Mesothelial cell of epicardium (in vitro differentiated cells): ENCODE results near the gene SRRT. TPM values are rescaled to one million over a fixed set of nuclear protein-coding genes. Genes with fewer than 3 reads are reported as not detected.

Source experiments
- DNase-seq, 2 experiments: peaks; one replicate each; pipeline ENCODE4 v3.0.0; 2021; ENCODE audit warnings: low spot score in 2 of 2; ENCODE audit not compliant: unreplicated experiment in 2 of 2
- H3K27ac Mint-ChIP-seq: 2 replicates; pipeline ENCODE4 v1.8.0; 2021; ENCODE audit warnings: mixed read lengths
- H3K27me3 Mint-ChIP-seq: 2 replicates; pipeline ENCODE4 v1.8.0; 2021; ENCODE audit warnings: low read depth, mixed read lengths
- H3K36me3 Mint-ChIP-seq: 2 replicates; pipeline ENCODE4 v1.8.0; 2021; ENCODE audit warnings: mixed read lengths
- H3K4me1 Mint-ChIP-seq: 2 replicates; pipeline ENCODE4 v1.8.0; 2021; ENCODE audit warnings: mixed read lengths
- H3K4me3 Mint-ChIP-seq: 2 replicates; pipeline ENCODE4 v1.8.0; 2021; ENCODE audit warnings: mild to moderate bottlenecking, moderate library complexity, mixed read lengths
- H3K9me3 Mint-ChIP-seq: 2 replicates; pipeline ENCODE4 v1.8.0; 2021; ENCODE audit warnings: mixed read lengths
- total RNA-seq: library from RNA; stranded (reverse); gene quantifications from 3 replicates; pipeline ENCODE4 v1.2.1, GENCODE V29; 2021
- TF ChIP-seq, protein P1 (sequence below): fragments of 200-600 bp; sonication (generic); IDR thresholded peaks from one replicate; pipeline ENCODE4 v1.5.0; 2021; ENCODE audit warnings: antibody characterized with exemption; ENCODE audit not compliant: unreplicated experiment

Gene SRRT
- total RNA-seq, 1 donor from 2014 or later = 240 TPM

DNA sequence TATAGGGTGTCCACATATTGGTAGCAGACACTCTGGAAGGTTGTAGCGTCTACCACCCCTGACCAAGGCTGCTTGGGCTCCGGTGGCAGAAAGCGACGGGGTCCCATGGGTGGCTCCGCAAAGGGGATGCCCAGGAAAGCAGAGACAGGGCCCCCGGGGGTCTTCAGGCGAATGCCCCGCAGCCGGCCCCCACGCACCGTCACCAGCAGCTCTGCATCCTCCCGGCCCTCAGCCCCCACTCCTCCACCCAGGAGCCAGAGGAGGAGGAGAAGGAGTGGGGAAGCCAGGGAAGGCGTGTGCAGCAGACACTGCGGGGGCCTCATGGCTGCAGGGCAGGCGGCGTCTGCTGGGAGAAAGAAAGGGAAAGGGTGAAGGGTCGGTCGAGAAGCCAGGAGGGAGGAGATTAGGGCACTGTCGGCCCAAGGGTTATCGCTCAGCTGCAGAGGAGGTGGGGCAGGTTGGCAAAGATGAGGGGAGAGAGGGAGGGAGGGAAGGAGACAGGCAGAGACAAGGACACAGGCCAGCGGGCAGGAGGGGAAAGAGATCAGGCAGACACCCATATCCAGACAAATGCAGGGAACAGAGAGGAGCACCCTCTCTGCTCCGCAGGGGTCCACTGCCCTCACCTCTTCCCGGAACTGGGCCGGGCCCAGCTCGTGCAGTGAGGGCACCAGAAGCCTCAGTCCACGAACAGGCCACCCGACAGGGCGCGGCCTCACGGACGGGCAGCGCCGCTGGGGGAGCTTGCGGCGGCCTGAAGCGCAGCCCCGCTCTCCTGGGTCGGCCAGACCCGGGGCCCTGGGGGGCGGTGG lies 19.2 kb downstream of the SRRT start:
- TF ChIP-seq, protein P1, sequence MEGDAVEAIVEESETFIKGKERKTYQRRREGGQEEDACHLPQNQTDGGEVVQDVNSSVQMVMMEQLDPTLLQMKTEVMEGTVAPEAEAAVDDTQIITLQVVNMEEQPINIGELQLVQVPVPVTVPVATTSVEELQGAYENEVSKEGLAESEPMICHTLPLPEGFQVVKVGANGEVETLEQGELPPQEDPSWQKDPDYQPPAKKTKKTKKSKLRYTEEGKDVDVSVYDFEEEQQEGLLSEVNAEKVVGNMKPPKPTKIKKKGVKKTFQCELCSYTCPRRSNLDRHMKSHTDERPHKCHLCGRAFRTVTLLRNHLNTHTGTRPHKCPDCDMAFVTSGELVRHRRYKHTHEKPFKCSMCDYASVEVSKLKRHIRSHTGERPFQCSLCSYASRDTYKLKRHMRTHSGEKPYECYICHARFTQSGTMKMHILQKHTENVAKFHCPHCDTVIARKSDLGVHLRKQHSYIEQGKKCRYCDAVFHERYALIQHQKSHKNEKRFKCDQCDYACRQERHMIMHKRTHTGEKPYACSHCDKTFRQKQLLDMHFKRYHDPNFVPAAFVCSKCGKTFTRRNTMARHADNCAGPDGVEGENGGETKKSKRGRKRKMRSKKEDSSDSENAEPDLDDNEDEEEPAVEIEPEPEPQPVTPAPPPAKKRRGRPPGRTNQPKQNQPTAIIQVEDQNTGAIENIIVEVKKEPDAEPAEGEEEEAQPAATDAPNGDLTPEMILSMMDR = no peak
- DNase-seq = no peak
- H3K36me3 Mint-ChIP-seq = no peaks in the 10 kb centered on the region
- peak overlapping the region; percentile 62 for H3K4me3 Mint-ChIP-seq
- peaks cover 19% of the 10 kb centered on the region for H3K27me3 Mint-ChIP-seq
- peak overlapping the region; percentile 75 for H3K27ac Mint-ChIP-seq
- no peaks in the 10 kb centered on the region for H3K9me3 Mint-ChIP-seq
- peaks cover 34% of the 10 kb centered on the region for H3K4me1 Mint-ChIP-seq

DNA sequence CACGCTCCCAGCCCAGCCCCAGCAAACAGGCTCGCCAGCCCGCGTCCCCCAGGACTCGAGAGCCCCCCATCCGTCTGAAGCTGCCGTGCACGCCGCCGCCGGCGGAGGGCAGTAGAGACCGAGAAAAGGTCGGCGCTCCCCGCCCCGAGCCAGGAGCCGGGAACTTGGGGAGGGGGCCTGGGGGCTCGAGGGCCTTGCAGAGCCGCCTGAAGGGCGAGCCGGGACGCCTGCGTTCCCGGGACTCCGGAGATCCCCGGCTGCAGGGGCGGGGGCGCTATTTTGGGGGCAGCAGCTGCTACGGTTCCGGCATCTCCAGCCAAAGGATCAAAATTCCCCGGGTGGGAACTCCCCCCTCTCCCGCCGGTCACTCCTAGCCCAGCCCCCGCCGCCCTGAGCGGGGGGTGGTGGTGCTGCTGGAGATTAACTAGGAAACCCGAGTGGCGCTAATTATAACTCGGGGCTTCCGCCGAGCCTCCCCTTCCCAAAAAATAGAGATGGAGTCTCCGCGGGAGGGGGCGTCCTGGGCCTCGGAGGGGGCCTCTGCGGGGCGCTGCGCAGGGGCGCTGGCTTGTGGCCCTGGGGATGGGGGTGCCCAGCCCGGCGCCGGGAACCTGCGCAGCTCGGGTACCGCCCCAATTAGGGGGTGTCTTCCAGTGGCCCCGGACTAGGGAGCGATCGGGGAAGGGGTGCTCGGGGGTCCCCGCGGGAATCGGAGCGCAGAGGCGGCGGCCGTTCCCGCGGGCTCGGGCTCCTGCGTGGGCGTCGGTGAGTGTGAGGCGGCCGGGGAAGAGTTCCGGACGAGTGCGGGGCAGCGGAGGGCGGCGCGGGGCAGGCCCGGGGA lies 20.2 kb downstream of the SRRT start:
- Mint-ChIP-seq H3K4me1 (peaks cover 33% of the 10 kb centered on the region), H3K4me3 (peak overlapping the region; percentile 66), H3K9me3 (no peaks in the 10 kb centered on the region), H3K27me3 (peaks cover 21% of the 10 kb centered on the region), H3K27ac (no peak overlapping the region), H3K36me3 (no peaks in the 10 kb centered on the region)
- peak; percentile 63 to 92 for DNase-seq
- TF ChIP-seq, protein P1 = peak; percentile 92

DNA sequence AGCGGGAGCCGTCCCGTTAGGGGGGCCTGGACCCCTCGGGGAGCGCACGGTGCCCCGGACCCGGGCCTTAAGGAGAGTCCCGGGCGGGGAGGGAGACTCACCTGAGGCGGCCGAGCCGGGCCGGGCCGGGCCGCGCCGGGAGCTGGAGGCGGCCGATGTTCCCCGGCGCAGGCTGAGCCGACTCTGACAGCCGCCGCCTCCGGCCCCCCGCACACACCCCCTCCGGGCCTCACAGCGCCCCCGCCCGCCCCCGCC lies 20.7 kb downstream of the SRRT start, which contains the start of gene ACHE:
Gene ACHE, minus strand, starts transcription at position 188 of the 255 bp plus-strand sequence. CDS start 1,656 bp downstream, outside the sequence.
- no peak for DNase-seq
- Mint-ChIP-seq H3K27me3 (peaks cover 22% of the 10 kb centered on the region), H3K4me3 (peak within 1 kb of the TSS; percentile 75), H3K36me3 (no peaks in the 10 kb centered on the region), H3K4me1 (peaks cover 28% of the 10 kb centered on the region), H3K27ac (peak within 1 kb of the TSS; percentile 68), H3K9me3 (no peaks in the 10 kb centered on the region)
- TF ChIP-seq, protein P1 = no peak

DNA sequence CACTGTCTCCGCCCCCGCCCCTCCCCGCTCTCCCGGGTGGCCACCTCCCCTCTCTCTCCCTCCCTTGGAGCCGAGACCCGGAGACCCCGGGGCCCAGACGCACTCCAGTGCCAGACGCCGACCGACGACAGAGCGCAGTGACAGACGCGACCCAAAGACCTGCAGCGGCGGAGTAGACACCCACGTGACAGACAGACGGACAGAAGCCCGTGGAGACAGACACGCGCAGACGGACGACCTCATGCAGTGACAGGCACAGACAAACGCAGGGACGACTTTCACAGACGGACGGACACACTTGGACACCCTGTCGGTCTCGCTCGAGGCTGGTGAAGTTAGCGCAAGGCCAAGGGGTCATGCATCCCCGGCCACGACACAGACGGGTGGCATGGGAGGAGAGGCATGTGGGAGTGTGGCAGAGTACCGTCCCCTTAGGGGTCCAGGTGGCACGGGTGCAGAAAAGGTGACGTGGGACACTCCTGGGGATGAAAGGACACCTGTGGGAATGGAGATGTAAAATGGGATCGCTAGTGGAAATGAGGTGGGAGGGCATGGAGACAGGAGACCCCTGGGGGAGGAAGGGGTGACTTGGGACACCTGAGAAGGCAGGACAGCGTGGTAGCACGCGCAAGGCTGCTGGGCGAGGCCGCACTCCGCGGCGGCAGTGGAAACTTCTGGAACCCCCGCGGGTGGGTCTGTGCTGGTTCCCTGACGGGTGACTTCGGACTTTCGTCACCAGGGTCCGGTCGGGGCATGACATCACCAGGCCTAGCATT lies 21.2 kb downstream of the SRRT start:
- Mint-ChIP-seq H3K27me3 (peaks cover 22% of the 10 kb centered on the region), H3K27ac (peak overlapping the region; percentile 68), H3K36me3 (no peaks in the 10 kb centered on the region), H3K4me1 (peaks cover 25% of the 10 kb centered on the region), H3K4me3 (peak overlapping the region; percentile 75), H3K9me3 (no peaks in the 10 kb centered on the region)
- TF ChIP-seq, protein P1 = no peak
- DNase-seq = no peak
